CMK (cell line): ENCODE results near the gene CAPZB.

ENCODE experiments used
- DNase-seq: peaks from one replicate; pipeline ENCODE4 v3.0.0-alpha.2; 2010; ENCODE audit warnings: low read depth

Gene CAPZB

GRCh38 chr1:19468397-19468956 lies 16.9 kb downstream of the CAPZB start:
- peak; percentile 54 for DNase-seq

- DNase-seq = no peak
These were observed 17.8 kb downstream of the CAPZB start for GRCh38 chr1:19467199-19468187.

- no peak for DNase-seq
These were observed 19.2 kb downstream of the CAPZB start for GRCh38 chr1:19466112-19466561.

GRCh38 chr1:19465650-19466049 lies 19.7 kb downstream of the CAPZB start:
- DNase-seq = no peak

GRCh38 chr1:19465123-19465522 lies 20.2 kb downstream of the CAPZB start:
- no peak for DNase-seq

- no peak for DNase-seq
These were observed 20.6 kb downstream of the CAPZB start for GRCh38 chr1:19464696-19465095.

GRCh38 chr1:19463504-19463803 lies 21.9 kb downstream of the CAPZB start:
- DNase-seq = no peak

GRCh38 chr1:19462781-19463503 lies 22.4 kb downstream of the CAPZB start:
- DNase-seq = no peak

GRCh38 chr1:19461220-19461554 lies 24.2 kb downstream of the CAPZB start:
- no peak for DNase-seq

GRCh38 chr1:19460535-19461219 lies 24.7 kb downstream of the CAPZB start:
- no peak for DNase-seq

- DNase-seq = no peak
These were observed 26.4 kb downstream of the CAPZB start for GRCh38 chr1:19458815-19459417.

- no peak for DNase-seq
These were observed 27.7 kb downstream of the CAPZB start for GRCh38 chr1:19457607-19458006.

GRCh38 chr1:19456968-19457441 lies 28.3 kb downstream of the CAPZB start:
- no peak for DNase-seq

- DNase-seq = no peak
These were observed 30.0 kb downstream of the CAPZB start for GRCh38 chr1:19455353-19455752.

- no peak for DNase-seq
These were observed 30.8 kb downstream of the CAPZB start for GRCh38 chr1:19454265-19455146.

- DNase-seq = no peak
These were observed 31.6 kb downstream of the CAPZB start for GRCh38 chr1:19453741-19454201.

- no peak for DNase-seq
These were observed 33.1 kb downstream of the CAPZB start for GRCh38 chr1:19452221-19452663.

- no peak for DNase-seq
These were observed 34.4 kb downstream of the CAPZB start for GRCh38 chr1:19450811-19451515.

GRCh38 chr1:19449454-19450228 lies 35.7 kb downstream of the CAPZB start:
- DNase-seq = no peak
